Measurements from ENCODE around the gene HEATR5B.

HEATR5B gene

GRCh38 chr2:37080689-37081088 is 3.5 kb downstream of the HEATR5B start:
- Histone ChIP-seq H4K20me1 (ENCODE audit: low read depth, low read length) (no peaks in the 10 kb centered on the region), H3K79me2 (ENCODE audit: insufficient read depth, low read length) (peaks cover 16% of the 10 kb centered on the region; the same call in 1 of the 2 replicates), H3K27ac (ENCODE audit: low read depth, low read length) (no peak overlapping the region), H3K4me3 (ENCODE audit: insufficient read depth, low read length, poor library complexity, severe bottlenecking) (no peak overlapping the region), H3K9ac (ENCODE audit: low read length) (no peak overlapping the region), H3K4me2 (ENCODE audit: low read depth, low read length, poor library complexity, severe bottlenecking) (peak overlapping the region; percentile 32), H3K36me3 (ENCODE audit: low read length) (peaks cover 17% of the 10 kb centered on the region), H3K9me3 (ENCODE audit: insufficient read depth, low read length) (no peaks in the 10 kb centered on the region), H3F3A (ENCODE audit: insufficient read depth) (no peaks in the 10 kb centered on the region), H3K9me2 (replicated peaks; ENCODE audit: insufficient read depth, low read length) (no peaks in the 10 kb centered on the region), H3K27me3 (ENCODE audit: low read length) (no peaks in the 10 kb centered on the region), H2AFZ (ENCODE audit: low read depth, low read length, severe bottlenecking) (no peak overlapping the region)
- TF ChIP-seq CTCF (IDR thresholded peaks at IDR 0.05; ENCODE audit: insufficient read depth, low read length, poor library complexity, severe bottlenecking), result no peak
- TF ChIP-seq EZH2phosphoT487 (conservative IDR thresholded peaks at IDR 0.05; ENCODE audit: low read length), result no peak

- peaks cover 12% of the 10 kb centered on the region; the same call in 1 of the 2 replicates for H3K79me2 ChIP-seq (ENCODE audit: insufficient read depth, low read length)
- peak overlapping the region; percentile 32 for H3K4me2 ChIP-seq (ENCODE audit: low read depth, low read length, poor library complexity, severe bottlenecking)
- H2AFZ ChIP-seq (ENCODE audit: low read depth, low read length, severe bottlenecking), result no peak overlapping the region
- H3K27ac ChIP-seq (ENCODE audit: low read depth, low read length), result no peak overlapping the region
- no peaks in the 10 kb centered on the region for H3K9me3 ChIP-seq (ENCODE audit: insufficient read depth, low read length)
- no peaks in the 10 kb centered on the region for H3F3A ChIP-seq (ENCODE audit: insufficient read depth)
- TF ChIP-seq EZH2phosphoT487 (conservative IDR thresholded peaks at IDR 0.05; ENCODE audit: low read length) (no peak), CTCF (IDR thresholded peaks at IDR 0.05; ENCODE audit: insufficient read depth, low read length, poor library complexity, severe bottlenecking) (no peak)
- peaks cover 20% of the 10 kb centered on the region for H3K36me3 ChIP-seq (ENCODE audit: low read length)
- no peaks in the 10 kb centered on the region for H4K20me1 ChIP-seq (ENCODE audit: low read depth, low read length)
- no peak overlapping the region for H3K9ac ChIP-seq (ENCODE audit: low read length)
- no peaks in the 10 kb centered on the region for H3K27me3 ChIP-seq (ENCODE audit: low read length)
- no peak overlapping the region for H3K4me3 ChIP-seq (ENCODE audit: insufficient read depth, low read length, poor library complexity, severe bottlenecking)
- H3K9me2 ChIP-seq (replicated peaks; ENCODE audit: insufficient read depth, low read length), result no peaks in the 10 kb centered on the region
Observed at GRCh38 chr2:37080266-37080665, 3.9 kb downstream of the HEATR5B start.

- TF ChIP-seq CTCF (IDR thresholded peaks at IDR 0.05; ENCODE audit: insufficient read depth, low read length, poor library complexity, severe bottlenecking), result no peak
- no peak for TF ChIP-seq EZH2phosphoT487 (conservative IDR thresholded peaks at IDR 0.05; ENCODE audit: low read length)
- peaks cover 28% of the 10 kb centered on the region for H3K36me3 ChIP-seq (ENCODE audit: low read length)
Observed at GRCh38 chr2:37070931-37071330, 13.2 kb downstream of the HEATR5B start.

More at GRCh38 chr2:37070931-37071330, 13.2 kb downstream of the HEATR5B start:
- Histone ChIP-seq H3K9me2 (replicated peaks; ENCODE audit: insufficient read depth, low read length) (no peaks in the 10 kb centered on the region), H4K20me1 (ENCODE audit: low read depth, low read length) (no peaks in the 10 kb centered on the region), H3K27me3 (ENCODE audit: low read length) (no peaks in the 10 kb centered on the region), H3K27ac (ENCODE audit: low read depth, low read length) (no peak overlapping the region), H3K9ac (ENCODE audit: low read length) (no peak overlapping the region), H3K4me3 (ENCODE audit: insufficient read depth, low read length, poor library complexity, severe bottlenecking) (no peak overlapping the region), H3K9me3 (ENCODE audit: insufficient read depth, low read length) (no peaks in the 10 kb centered on the region), H3F3A (ENCODE audit: insufficient read depth) (no peaks in the 10 kb centered on the region), H3K4me2 (ENCODE audit: low read depth, low read length, poor library complexity, severe bottlenecking) (no peak overlapping the region), H2AFZ (ENCODE audit: low read depth, low read length, severe bottlenecking) (no peak overlapping the region), H3K79me2 (ENCODE audit: insufficient read depth, low read length) (no peaks in the 10 kb centered on the region)
